Fibroblast of lung (primary cell): ENCODE data around the gene C1QB. TPM values are rescaled to one million over a fixed set of nuclear protein-coding genes. Genes with fewer than 3 reads are reported as not detected.
"Not testable (repeated sequence)": the region's sequence is repeated elsewhere in the genome, so short reads cannot be mapped to it uniquely, and the experiment has no call there.

Experiments used
- DNase-seq, 2 donors: peaks; one replicate each; pipeline versions ENCODE4 v3.0.0 to v3.0.0-alpha.2; 2010; ENCODE audit warnings: low read depth in 2 of 2
- H2AFZ ChIP-seq: 2 replicates; pipeline ENCODE4 v1.5.1; 2012; ENCODE audit warnings: low read length, control low read depth, inconsistent platforms
- H3K27ac ChIP-seq: 2 replicates; pipeline ENCODE4 v1.5.1; 2011; ENCODE audit warnings: low read length, control low read depth; ENCODE audit not compliant: insufficient read depth
- H3K27me3 ChIP-seq: 2 replicates; pipeline ENCODE4 v1.5.1; 2011; ENCODE audit warnings: mild to moderate bottlenecking, low read length; ENCODE audit not compliant: control insufficient read depth, insufficient read depth
- H3K36me3 ChIP-seq: 2 replicates; pipeline ENCODE4 v1.5.1; 2011; ENCODE audit warnings: low read length; ENCODE audit not compliant: control insufficient read depth, insufficient read depth
- H3K4me1 ChIP-seq: 2 replicates; pipeline ENCODE4 v1.5.1; 2011; ENCODE audit warnings: low read length; ENCODE audit not compliant: control insufficient read depth, insufficient read depth; ENCODE audit errors: extremely low read depth
- H3K4me2 ChIP-seq: 2 replicates; pipeline ENCODE4 v1.5.1; 2011; ENCODE audit warnings: low read length, control low read depth; ENCODE audit not compliant: insufficient read depth; ENCODE audit errors: extremely low read depth
- H3K4me3 ChIP-seq, 4 experiments: fragments of 200-600 bp in 1 of 4; sonication (generic) in 1 of 4; replicated peaks in 1 of 4; 2 replicates each; pipeline ENCODE4 v1.5.1; 2011 to 2016; ENCODE audit warnings: low read length in 4 of 4, low read depth in 3 of 4, mild to moderate bottlenecking in 3 of 4, control low read depth in 2 of 4, inconsistent platforms in 1 of 4, mixed read lengths in 1 of 4; ENCODE audit not compliant: insufficient read depth in 1 of 4; ENCODE audit errors: control extremely low read depth in 1 of 4
- H3K79me2 ChIP-seq: 2 replicates; pipeline ENCODE4 v1.5.1; 2012; ENCODE audit warnings: mild to moderate bottlenecking, low read length, inconsistent platforms; ENCODE audit not compliant: control insufficient read depth, insufficient read depth
- H3K9ac ChIP-seq: 2 replicates; pipeline ENCODE4 v1.5.1; 2011; ENCODE audit warnings: mild to moderate bottlenecking, low read length, control low read depth; ENCODE audit not compliant: insufficient read depth
- H3K9me3 ChIP-seq: 2 replicates; pipeline ENCODE4 v1.5.1; 2012; ENCODE audit warnings: low read depth, low read length; ENCODE audit not compliant: control insufficient read depth, insufficient read depth
- H4K20me1 ChIP-seq: 2 replicates; pipeline ENCODE4 v1.5.1; 2011; ENCODE audit warnings: low read length; ENCODE audit not compliant: control insufficient read depth, insufficient read depth; ENCODE audit errors: extremely low read depth
- CTCF ChIP-seq, 2 donors: IDR thresholded peaks in 1 of 2; conservative IDR thresholded peaks in 1 of 2; 1 replicate in 1 of 2; 2 replicates in 1 of 2; pipeline ENCODE4 v1.5.1; 2011 to 2012; ENCODE audit warnings: low read length in 2 of 2, control low read depth in 1 of 2, inconsistent platforms in 1 of 2, low read depth in 1 of 2, mild to moderate bottlenecking in 1 of 2
- EZH2 ChIP-seq: IDR thresholded peaks from 2 replicates; pipeline ENCODE4 v1.5.1; 2012; ENCODE audit warnings: low read length, control low read depth, mild to moderate bottlenecking; ENCODE audit errors: missing control alignments
- polyA plus RNA-seq, 2 donors: library from polyadenylated mRNA; depleted of rRNA in 1 of 2; stranded (reverse) in 1 of 2; unstranded in 1 of 2; fragments of >200 nt; gene quantifications; 2 replicates each; pipeline ENCODE4 v1.2.1, GENCODE V29; 2011 to 2012; ENCODE audit warnings: missing spikeins in 1 of 2
- total RNA-seq: library from RNA; depleted of rRNA; stranded (reverse); fragments of >200 nt; gene quantifications from 2 replicates; pipeline ENCODE4 v1.2.1, GENCODE V29; 2014

C1QB gene
- total and polyA plus RNA-seq, 2 donors (not counting 1 experiment from before 2014, with no cell fraction given), result not detected

GRCh38 chr1:22671999-22672398, 19.0 kb downstream of the C1QB start:
- H3K27ac ChIP-seq, result no peak overlapping the region
- H3K9me3 ChIP-seq, result no peaks in the 10 kb centered on the region
- no peak overlapping the region for H3K9ac ChIP-seq
- H4K20me1 ChIP-seq, result no peaks in the 10 kb centered on the region
- no peaks in the 10 kb centered on the region for H3K79me2 ChIP-seq
- no peak overlapping the region for H2AFZ ChIP-seq
- no peak for DNase-seq
- no peak overlapping the region for H3K4me3 ChIP-seq
- no peak for TF ChIP-seq CTCF (conservative IDR thresholded peaks at IDR 0.05 in 1 of 2, IDR thresholded peaks at IDR 0.05 in 1 of 2; ENCODE audit: low read depth in 1 of 2, low read length in 2 of 2)
- TF ChIP-seq EZH2, result no peak
- no peaks in the 10 kb centered on the region for H3K4me1 ChIP-seq
- no peak overlapping the region for H3K4me2 ChIP-seq
- no peaks in the 10 kb centered on the region for H3K36me3 ChIP-seq
- H3K27me3 ChIP-seq, result peaks cover 33% of the 10 kb centered on the region

- Histone ChIP-seq H4K20me1 (no peaks in the 10 kb centered on the region), H3K36me3 (no peaks in the 10 kb centered on the region), H3K79me2 (no peaks in the 10 kb centered on the region), H3K4me1 (no peaks in the 10 kb centered on the region), H3K27ac (no peak overlapping the region), H2AFZ (no peak overlapping the region), H3K9ac (no peak overlapping the region), H3K27me3 (peaks cover 28% of the 10 kb centered on the region), H3K4me2 (no peak overlapping the region), H3K9me3 (no peaks in the 10 kb centered on the region), H3K4me3 (no peak overlapping the region)
- peak; percentile 49 to 70 for DNase-seq
- TF ChIP-seq EZH2 (no peak), CTCF (conservative IDR thresholded peaks at IDR 0.05 in 1 of 2, IDR thresholded peaks at IDR 0.05 in 1 of 2; ENCODE audit: low read depth in 1 of 2, low read length in 2 of 2) (peak; percentile 80 to 86)
These were observed 20.7 kb downstream of the C1QB start for GRCh38 chr1:22673486-22674409.

GRCh38 chr1:22674410-22674749, 21.3 kb downstream of the C1QB start:
- no peak overlapping the region for H3K27ac ChIP-seq
- H3K9me3 ChIP-seq, result no peaks in the 10 kb centered on the region
- H3K27me3 ChIP-seq, result peaks cover 28% of the 10 kb centered on the region
- H3K36me3 ChIP-seq, result no peaks in the 10 kb centered on the region
- no peak for TF ChIP-seq EZH2
- TF ChIP-seq CTCF (conservative IDR thresholded peaks at IDR 0.05 in 1 of 2, IDR thresholded peaks at IDR 0.05 in 1 of 2; ENCODE audit: low read depth in 1 of 2, low read length in 2 of 2), result no peak
- H3K79me2 ChIP-seq, result no peaks in the 10 kb centered on the region
- no peak for DNase-seq
- no peaks in the 10 kb centered on the region for H4K20me1 ChIP-seq
- no peaks in the 10 kb centered on the region for H3K4me1 ChIP-seq
- no peak overlapping the region for H3K4me2 ChIP-seq
- no peak overlapping the region for H2AFZ ChIP-seq
- no peak overlapping the region for H3K9ac ChIP-seq
- no peak overlapping the region for H3K4me3 ChIP-seq

- not testable (repeated sequence) for DNase-seq, H3K4me1 ChIP-seq, H3K9me3 ChIP-seq, H3K4me3 ChIP-seq, H4K20me1 ChIP-seq, H3K4me2 ChIP-seq, H3K9ac ChIP-seq, H2AFZ ChIP-seq, H3K79me2 ChIP-seq, H3K36me3 ChIP-seq, H3K27ac ChIP-seq
- H3K27me3 ChIP-seq, result peaks cover 21% of the 10 kb centered on the region
These were observed 23.1 kb downstream of the C1QB start for GRCh38 chr1:22676151-22676550.
